ENCODE data around the gene ABCA3.

ABCA3 gene

DNA sequence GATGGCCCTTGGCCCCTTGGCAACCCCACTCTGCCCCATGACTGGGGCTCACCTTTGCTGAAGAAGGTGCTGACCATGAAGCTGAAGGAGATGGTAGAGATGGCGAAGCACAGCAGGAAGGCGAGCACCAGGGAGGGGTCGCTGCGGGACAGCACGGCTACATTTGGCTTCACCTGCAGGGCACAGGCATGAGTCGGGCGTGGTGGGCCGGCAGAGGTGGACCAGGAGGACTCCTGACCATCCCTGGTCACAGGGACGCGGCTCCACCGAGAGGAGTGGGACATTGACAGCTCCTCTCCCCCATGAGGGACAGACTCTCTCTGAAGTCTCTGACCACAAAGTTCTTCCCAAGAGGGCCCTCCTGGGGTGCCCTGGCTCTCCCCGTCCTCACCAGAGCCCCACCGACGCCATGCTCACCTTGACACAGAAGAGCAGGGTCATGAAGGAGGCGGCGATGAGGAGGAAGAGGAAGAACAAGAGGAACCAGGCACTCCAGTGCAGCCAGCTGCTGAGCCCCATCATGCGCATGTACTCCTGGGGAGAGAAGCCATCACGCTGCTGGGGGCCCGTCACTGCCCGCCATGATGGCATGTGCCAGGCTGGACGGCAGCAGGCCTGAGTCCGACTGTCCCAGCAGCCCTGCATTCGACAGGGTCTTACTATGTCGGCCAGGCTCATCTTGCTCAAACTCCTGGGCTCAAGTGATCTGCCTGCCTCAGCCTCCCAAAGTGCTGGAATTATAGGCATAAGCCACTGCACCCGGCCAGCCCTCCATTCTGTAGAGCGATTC, 23.1 kb downstream of the ABCA3 start:
- no peak for DNase-seq (ENCODE audit: low read depth, low spot score)

DNA sequence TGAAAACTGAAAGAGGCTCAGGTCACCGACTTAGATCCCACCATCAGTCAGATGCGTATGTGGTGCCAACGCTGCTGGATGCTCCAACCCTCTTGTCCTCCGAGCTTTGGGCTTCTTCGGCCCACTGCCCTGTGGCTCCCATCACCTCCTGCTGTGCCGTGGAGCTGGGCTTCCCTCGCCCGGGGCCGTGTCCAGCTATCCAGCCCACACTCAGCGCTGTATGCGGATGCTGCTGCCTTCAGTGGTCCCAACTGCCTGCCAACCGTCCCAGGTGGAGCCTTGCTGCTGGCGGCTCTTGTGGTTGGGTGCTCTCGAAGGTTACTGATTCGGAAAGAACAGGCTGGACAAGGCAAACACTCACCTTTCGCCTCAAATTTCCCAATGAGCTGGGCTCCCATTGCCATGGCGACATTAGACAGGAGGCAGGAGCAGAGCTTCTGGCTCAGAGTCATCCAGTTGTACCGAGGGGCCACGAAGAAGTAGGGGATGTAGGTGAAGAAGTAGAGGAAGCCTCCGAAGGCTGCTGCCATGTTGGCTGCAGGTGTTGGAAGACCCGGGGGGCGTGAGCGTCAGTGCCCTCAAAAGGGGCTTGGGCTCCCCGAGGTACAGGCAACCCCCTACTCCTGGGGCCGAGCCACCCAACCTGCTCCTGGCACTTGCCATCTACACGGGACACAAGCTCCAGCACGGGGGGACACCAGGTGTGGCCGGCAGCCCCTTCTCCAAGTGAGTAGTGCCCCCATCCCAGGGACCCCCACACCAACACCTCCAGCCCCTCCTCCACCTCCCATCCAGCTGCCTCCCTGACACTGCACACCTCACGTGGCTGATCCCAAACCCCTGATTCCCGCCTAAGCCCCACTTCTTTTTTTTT, 32.2 kb downstream of the ABCA3 start:
- DNase-seq (ENCODE audit: low read depth, low spot score): no peak

DNA sequence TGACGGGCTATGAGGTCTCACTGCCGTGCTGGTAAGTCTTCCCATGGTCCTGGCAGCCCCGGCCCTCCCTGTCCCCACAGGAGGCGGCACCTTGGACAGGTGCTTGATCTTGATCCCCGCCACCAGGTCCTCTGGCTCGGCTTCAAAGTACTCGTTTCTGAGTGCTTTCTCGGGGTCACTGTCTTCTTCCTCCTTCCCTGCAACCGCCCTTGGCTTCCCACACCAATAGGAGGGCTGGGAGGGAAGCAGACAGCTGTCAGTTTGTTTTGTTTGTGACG, 40.7 kb downstream of the ABCA3 start:
- no peak for DNase-seq (ENCODE audit: low read depth, low spot score)

DNA sequence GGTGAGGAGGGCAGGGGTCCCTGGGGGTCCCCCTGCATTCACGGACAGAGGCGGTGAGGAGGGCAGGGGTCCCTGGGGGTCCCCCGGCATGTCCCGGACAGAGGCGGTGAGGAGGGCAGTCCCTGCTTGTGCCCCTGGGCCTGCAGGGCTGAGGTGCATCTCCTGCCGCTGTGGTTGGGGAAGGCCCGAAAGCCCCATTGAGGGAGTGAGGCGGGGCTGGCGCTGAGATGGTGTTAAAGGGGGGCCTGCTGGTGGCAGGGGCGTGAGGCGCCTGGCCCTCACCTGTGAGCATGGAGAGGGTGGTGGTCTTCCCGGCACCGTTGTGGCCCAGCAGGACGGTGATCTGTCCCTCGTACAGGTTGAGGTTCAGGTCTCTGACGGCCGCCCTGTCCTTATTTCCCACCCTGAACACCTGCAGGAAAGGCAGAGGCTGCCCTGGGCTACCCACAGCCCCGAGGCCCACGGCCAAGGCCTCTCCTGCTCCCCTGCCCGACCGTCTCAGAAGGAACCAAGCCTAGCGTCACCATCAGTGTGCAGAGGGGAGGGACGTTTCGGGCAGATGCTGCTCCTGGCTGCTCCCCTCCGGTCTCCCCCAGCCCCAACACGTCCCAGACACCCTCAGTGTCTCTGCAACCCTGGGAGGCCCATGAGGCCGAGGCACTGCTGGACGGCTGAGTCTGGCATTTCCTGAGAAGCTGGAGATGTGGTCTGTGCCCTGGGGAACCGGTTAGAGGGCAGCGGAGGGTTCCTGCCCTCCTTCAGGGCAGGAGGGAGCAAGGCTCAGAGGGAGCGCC, 41.2 kb downstream of the ABCA3 start:
- DNase-seq (ENCODE audit: low read depth, low spot score): no peak

DNA sequence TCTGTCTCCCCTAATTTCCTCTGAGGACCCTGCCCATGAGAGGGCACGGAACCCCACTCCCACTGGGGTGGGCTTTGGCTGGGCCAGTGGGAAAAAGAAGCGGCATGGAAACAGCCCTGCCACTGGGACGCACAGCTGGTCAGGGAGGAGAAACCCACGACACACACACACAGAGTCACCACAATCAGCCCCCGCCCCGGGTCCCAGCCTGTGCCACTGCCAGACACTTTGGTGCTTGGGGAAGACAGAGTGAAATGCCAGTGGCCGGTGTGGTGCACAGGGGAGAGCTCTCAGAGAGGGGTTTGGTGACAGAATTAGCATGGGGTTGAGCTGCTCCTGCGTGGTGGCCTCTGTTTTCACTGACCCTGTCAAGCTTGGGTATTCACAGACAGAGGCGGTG, 41.9 kb downstream of the ABCA3 start:
- DNase-seq (ENCODE audit: low read depth, low spot score): no peak

DNA sequence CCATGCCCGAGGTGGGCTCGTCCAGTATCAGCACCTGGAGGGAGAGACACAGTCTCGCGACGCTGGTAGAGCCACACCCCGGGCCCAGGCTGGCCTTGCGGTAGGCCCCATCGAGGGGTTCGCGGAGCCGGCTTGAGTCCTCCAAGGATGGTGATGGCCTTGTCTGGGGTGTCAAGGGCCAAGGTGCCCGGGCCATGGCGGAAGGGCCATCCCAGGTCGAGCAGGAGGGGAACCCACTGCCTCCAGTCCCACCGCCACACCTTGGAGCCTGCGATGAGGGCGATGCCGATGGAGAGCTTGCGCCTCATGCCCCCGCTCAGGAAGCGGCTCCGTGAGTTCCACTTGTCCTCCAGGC, 43.0 kb downstream of the ABCA3 start:
- DNase-seq (ENCODE audit: low read depth, low spot score): no peak

DNA sequence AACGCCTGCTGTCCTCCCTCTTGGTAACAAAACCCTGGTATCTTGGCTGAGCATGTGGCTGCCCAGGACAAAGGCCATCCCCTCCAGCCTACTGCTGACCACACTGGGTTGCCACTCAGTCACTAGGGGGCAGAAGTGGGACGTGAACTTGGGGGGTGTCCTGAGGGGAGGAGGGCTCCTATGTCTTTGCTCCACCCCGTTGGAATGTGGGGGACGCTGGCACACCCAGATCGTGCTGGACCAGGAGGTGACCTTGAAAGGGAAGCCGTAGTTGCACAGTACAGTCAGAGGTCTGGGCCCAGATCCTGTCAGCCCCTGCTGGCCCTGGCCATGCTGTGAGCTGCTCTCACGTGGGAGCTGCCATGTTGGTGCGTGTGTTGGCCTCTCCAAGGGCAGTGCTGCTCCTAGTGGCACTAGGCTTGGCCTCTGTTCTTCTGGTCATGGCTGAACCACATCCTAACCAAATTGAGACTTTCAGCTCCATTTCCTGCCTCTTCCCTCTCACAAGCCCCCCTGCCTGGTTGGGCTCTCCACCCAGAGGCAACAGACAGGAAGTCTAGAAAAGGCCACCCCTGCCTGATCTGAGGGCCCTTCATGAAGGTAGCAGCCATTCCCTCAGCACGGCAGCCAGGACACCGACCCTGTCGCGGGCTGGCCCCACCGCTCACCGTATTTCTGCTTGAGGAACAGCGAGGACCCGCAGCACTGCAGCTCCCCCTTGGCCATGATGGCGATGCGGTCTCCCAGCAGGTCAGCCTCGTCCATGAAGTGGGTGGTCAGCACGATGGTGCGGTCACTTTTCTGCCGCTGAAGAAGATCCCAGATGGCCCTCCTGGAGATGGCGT, 43.6 kb downstream of the ABCA3 start:
- peak; percentile 30 for DNase-seq (ENCODE audit: low read depth, low spot score)

DNA sequence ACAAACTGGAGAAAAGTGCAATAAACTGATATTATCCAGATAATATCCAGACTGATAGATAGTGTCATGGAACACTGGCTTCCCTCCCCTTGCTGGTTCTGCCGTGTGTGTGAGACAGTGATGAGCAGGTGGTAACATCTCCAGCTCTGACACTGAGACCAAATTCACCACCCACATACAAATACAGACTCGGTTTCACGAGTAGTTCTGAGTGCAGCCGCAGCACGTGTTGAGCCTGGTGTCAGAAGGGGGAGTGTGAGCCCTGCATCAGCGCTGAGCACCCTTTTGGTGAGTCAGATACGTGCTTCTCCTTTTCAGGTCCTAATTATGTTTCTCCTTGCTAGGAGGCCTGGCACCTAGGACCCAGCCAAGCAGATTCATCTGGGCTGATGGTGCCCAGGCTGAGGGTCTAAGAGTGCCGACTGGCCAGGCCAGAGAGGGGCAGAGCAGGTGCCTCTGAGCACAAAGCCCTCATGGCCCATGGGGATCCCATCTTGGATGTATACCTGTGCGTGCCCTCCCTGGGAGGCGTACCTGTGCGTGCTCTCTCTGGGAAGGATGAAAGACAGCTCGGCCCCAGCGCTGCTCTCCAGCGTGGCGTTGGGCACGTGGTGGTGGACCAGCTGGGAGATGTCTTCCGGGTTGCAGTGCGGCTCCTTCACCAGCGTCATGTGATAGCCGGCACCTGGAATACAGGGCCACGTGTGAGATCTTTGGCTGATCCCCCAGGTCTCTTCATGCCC, 45.3 kb downstream of the ABCA3 start:
- DNase-seq (ENCODE audit: low read depth, low spot score): no peak

DNA sequence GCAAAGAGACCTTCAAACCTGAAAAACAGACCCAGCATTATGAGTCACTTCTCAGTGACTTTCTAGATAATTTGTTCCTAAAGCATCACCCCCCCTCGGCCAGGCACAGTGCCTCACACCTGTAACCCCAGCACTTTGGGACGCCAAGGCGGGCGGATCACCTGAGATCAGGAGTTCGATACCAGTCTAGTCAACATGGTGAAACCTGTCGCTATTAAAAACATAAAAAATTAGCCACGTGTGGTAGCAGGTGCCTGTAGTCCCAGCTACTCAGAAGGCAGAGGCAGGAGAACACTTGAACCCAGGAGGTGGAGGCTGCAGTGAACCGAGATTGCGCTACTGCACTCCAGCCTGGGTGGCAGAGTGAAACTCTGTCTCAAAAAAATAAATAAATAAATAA, 48.3 kb downstream of the ABCA3 start:
- no peak for DNase-seq (ENCODE audit: low read depth, low spot score)

DNA sequence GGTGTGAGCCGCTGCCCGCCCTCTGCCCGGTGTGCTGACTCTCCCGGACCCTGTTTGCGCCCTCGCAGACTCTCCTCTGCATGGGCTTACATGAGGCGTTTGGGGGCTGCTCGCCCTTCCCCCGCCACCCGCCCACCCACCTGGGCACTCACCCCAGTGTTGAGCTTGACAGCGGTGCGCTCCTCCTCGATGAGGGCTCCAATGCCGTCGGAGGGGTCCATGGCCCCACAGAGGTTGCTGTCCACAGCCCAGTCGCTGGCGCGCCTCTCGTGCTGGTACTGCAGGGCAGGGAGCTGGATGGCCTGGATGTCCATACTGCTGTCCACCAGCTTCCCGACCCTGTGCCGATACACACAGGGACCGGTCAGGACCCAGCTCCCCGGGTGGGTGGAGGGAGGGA, 51.2 kb downstream of the ABCA3 start:
- no peak for DNase-seq (ENCODE audit: low read depth, low spot score)

DNA sequence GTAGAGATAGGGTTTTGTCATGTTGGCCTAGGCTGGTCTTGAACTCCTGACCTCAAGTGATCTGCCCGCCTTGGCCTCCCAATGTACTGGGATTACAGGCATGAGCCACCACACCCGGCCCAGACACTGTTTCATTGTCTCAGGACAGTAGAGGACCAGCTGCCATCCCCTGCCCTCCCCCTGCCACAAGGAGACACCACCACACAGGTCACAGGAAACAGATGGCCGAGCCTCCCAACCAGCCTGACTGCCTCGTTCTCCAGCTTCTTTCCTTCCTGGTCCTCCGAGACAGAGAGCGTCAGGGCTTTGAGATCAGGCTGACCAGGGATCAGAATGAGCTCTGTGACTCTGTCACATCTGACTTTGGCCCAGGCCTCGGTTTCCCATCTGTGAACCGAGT, 51.8 kb downstream of the ABCA3 start:
- no peak for DNase-seq (ENCODE audit: low read depth, low spot score)

DNA sequence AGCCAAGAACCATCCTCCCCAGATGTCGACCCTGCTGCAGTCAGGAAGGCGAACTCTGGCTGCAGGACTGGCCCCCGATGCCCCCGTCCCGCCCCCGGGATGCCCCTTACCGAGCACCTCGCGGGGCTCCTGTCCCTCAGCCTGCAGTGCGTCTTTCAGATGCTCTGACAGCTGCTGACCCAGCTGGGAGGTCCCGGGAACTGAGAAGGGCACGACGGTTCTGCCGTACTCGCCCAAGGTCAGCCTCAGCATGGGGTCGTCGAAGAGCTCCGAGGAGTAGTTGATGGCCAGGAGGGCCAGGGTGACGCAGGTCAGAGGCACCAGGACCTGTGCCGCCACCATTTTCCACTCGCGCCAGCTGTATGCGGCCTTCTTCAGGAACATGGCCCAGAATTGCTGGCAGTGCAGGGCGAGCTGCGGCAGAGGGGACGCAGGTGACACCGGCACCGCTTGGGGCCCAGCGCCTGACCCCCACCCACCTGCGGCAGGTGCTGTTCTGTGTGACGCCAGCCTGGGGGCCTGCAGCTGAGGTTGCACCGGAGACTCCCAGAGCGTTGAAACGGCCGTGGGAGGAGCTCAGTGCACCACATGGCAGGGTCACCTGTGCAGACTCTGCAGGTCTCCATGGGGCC, 52.5 kb downstream of the ABCA3 start:
- DNase-seq (ENCODE audit: low read depth, low spot score): no peak

DNA sequence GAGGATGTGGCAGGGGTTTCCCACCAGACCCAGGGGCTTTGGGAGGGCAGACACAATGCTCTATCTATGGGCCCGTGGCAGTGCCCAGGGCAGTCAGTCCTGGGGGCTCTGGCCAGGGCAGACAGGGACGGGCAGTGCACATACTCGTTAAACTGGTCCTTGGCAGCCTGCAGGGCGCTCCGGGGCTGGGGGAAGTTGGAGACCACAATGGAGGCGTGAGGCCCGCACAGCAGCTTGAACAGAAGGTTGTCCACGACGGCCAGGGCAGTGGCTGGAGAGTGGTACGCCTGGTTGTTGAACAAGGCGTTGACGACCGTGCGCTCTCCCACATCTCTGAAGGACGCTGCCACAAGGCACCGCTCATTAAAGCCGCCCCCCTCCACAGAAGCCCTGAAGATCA, 54.0 kb downstream of the ABCA3 start:
- no peak for DNase-seq (ENCODE audit: low read depth, low spot score)

DNA sequence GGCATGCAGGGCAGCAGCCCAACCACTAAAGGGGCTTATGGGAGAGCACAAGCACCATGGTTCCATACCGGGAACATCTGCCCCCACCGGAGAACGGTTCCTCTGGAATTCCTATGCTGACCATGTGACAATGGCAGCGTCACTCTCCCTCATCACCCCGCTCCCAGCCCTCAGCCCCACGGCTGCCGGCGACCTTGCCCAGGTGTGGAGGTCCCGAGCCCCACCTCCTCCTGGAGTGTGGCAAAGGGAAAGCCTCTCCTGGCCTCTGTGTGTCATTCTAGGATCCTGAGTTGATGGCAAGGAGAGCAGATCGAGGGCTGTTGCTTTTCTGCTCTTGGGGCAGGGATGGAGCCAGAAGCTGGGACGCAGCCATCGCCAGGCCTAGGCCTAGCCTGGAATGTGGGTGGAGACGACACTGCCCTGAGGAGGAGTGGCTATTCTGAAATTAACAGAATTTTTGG, 54.8 kb downstream of the ABCA3 start:
- no peak for DNase-seq (ENCODE audit: low read depth, low spot score)

DNA sequence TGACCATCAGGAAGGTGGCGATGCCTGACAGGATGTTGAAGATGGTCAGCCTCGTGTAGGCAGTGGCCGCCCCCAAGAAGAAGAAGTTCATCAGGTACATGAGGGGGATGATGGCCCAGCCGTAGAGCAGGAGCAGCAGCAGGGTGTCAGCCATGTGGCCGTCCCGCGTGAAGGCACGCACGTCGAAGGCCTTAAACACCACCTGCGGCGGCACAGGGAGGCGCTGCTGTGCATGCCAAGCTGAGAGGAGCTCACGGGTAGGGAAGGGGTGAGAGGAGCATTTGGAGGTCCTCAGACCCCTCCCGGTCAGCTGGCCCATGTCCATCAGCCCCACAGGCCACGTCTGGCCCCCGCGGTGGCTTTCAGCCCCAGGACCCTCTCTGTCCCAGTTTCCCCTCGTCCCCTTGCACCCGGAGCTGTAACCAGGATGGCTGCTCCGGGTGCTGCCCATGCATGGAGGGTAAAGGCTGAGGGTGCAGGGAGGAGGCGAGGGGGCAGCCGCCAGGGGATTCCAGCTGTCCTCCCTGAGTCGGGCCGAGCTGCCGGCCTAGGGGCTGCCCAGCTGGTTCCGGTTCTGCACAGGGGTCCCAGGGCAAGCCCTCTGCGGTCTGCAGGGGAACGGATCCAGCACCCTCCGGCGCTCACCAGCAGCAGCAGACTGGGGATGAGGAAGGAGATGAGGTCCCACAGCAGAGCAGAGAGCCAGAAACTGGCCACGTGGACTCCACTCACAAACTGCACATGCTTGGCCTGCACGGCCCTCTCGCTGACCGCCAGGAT, 55.5 kb downstream of the ABCA3 start:
- no peak for DNase-seq (ENCODE audit: low read depth, low spot score)

DNA sequence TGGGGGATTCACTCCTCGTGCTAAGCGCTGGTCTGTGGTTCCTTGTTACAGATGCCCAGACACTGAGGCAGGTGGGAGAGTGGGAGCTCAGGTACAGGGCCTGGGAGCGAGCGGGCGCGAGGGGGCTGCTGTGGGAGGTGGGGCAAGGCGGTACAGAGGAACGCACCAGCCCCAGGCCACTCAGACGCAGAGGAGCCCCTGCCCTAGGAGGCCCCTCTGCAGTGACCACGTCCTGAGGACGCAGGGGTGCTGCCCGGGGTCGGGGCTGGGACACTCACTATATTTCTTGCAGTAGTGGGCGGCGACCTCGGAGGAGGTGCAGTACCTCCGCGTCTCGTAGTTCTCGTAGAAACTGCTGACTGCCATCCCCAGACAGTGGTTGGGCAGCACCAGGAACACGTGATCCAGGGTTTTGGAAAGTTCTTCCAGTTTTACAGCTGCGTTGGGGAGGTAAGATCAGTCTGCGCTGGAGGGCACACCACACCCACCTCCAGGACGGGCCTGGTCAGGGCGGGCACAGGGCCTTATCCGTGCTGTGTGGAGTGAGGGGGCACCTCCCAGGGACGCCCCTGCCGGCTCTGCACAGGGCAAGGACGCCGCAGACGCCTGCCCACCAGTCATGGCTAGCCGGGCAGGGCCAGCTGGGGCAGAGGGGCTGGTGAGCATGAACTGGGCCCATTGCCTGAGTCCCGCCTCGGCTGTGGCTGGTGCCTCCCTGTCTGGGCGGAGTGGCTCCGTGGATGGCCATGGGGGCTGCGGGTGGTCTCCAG, 56.3 kb downstream of the ABCA3 start:
- no peak for DNase-seq (ENCODE audit: low read depth, low spot score)

DNA sequence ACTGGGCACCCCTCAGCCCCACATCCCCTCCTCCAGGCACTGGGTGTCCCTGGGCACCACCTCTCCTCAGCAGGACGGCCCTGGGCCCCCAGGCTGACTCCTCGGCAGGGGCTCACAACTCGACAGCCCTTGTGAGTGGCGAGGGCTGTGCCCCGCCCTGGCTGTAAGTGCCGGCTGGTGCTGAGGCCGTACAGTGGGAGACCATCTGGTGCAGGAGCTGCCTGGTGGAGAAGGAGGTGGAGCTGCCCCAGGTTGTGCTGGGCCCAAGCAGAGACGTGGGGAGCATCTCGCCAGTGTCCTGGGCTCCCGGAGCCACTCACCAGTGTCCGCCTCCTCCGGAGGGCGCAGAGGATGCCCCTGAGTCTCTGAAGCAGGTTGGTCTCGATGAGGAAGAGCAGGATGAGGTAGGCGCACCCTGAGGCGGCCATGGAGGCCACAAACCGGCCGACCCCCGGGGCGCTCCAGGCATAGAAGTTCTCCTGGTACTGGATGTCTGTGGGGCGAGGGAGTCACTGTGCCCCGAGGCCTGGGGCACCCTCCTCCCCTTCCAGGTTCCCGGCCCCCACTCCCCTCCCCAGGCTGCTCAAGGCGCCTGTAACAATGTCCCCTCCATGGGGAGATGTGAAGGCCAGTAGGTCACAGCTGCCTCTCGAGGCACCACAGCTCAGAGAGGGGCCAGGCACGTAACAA, 57.5 kb downstream of the ABCA3 start:
- DNase-seq (ENCODE audit: low read depth, low spot score): no peak

DNA sequence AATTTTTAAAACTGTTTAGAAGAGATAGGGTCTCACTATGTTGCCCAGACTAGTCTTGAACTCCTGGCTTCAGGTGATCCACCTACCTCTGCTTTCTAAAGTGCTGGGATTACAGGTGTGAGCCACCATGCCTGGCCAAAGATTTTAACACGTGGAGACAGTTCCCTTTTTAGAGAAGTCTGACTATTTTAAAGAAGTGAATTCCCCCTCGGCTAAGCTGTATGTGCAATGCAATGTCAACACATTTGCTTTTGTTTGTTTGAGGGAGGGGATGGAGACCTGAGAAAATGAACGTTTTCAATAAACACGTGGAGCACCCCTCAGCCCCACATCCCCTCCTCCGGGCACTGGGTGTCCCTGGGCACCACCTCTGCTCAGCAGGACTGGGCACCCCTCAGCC, 58.3 kb downstream of the ABCA3 start:
- DNase-seq (ENCODE audit: low read depth, low spot score): no peak

All from iPS DF 19.7 (cell line).